Progenitor cell of endocrine pancreas (in vitro differentiated cells): ENCODE data around the gene EGLN2. TPM values are rescaled to one million over a fixed set of nuclear protein-coding genes. Genes with fewer than 3 reads are reported as not detected.
A peak's percentile ranks its signal among the peaks of the same experiment; 100 is the strongest.

Experiments
- DNase-seq: peaks from one replicate; pipeline ENCODE4 v3.0.0; 2021; ENCODE audit warnings: low spot score; ENCODE audit not compliant: unreplicated experiment
- H3K27ac Mint-ChIP-seq: 2 replicates; pipeline ENCODE4 v1.8.0; 2021; ENCODE audit warnings: mild to moderate bottlenecking, moderate library complexity, mixed read lengths
- H3K27me3 Mint-ChIP-seq: 2 replicates; pipeline ENCODE4 v1.8.0; 2021; ENCODE audit warnings: mixed read lengths
- H3K36me3 Mint-ChIP-seq: 2 replicates; pipeline ENCODE4 v1.8.0; 2022; ENCODE audit warnings: mixed read lengths; ENCODE audit not compliant: insufficient read depth
- H3K4me1 Mint-ChIP-seq: 2 replicates; pipeline ENCODE4 v1.8.0; 2021; ENCODE audit warnings: low read depth, mixed read lengths
- H3K4me3 Mint-ChIP-seq: 2 replicates; pipeline ENCODE4 v1.8.0; 2021; ENCODE audit warnings: low read depth, mild to moderate bottlenecking, moderate library complexity, mixed read lengths
- H3K9me3 Mint-ChIP-seq: 2 replicates; pipeline ENCODE4 v1.8.0; 2021; ENCODE audit warnings: low read depth, mixed read lengths
- CTCF ChIP-seq: fragments of 200-600 bp; sonication (generic); IDR thresholded peaks from one replicate; pipeline ENCODE4 v1.5.0; 2021; ENCODE audit warnings: antibody characterized with exemption, mild to moderate bottlenecking; ENCODE audit not compliant: unreplicated experiment
- total RNA-seq: library from RNA; stranded (reverse); gene quantifications from 2 replicates; pipeline ENCODE4 v1.2.1, GENCODE V29; 2021

The EGLN2 gene
- total RNA-seq, 1 donor from 2014 or later, result 110 TPM

DNA sequence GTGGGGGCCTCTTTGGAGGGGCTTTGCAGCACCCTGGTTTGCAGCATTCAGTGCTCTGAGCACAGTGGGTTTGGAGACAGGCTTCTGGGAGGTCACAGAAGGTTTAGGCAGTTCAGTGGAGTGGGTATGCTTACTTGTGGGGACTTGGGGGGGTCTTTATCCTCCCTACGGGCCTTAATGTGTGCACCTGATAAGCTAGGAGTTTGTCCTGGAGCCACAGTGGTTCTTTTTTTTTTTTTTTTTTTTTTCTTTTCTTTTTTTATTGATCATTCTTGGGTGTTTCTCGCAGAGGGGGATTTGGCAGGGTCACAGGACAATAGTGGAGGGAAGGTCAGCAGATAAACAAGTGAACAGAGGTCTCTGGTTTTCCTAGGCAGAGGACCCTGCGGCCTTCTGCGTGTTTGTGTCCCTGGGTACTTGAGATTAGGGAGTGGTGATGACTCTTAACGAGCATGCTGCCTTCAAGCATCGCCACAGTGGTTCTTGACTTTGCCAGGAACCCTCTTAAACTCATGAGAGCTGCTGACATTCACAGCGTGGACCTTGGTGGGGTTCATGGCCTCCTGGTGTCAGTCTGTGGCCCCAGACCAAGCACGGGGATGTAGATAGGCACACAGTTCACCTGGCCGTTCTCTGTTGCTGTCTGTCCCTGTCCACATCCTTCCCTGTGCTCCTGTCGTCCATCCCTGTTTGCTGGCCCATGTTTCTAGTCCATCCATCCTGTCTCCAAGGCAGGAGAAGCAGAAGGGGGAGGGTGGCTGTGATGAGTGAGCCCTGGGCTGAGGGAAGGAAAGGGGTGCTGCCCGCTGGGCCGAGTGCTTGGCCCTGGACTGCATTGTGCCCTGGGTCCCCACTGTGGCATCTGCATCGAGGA is 2.7 kb downstream of the EGLN2 start:
- no peak for DNase-seq
- Mint-ChIP-seq H3K4me3 (peak overlapping the region; percentile 89), H3K27me3 (no peaks in the 10 kb centered on the region), H3K27ac (peak overlapping the region; percentile 79), H3K9me3 (no peaks in the 10 kb centered on the region), H3K36me3 (peaks cover 7% of the 10 kb centered on the region), H3K4me1 (peaks cover 51% of the 10 kb centered on the region)
- no peak for TF ChIP-seq CTCF

- Mint-ChIP-seq H3K27ac (peak overlapping the region; percentile 77), H3K36me3 (peaks cover 10% of the 10 kb centered on the region), H3K9me3 (no peaks in the 10 kb centered on the region), H3K4me1 (peaks cover 54% of the 10 kb centered on the region), H3K4me3 (peak overlapping the region; percentile 89), H3K27me3 (no peaks in the 10 kb centered on the region)
- no peak for DNase-seq
- TF ChIP-seq CTCF, result no peak
Observed at GRCh38 chr19:40802300-40803169, 3.5 kb downstream of the EGLN2 start.

GRCh38 chr19:40803170-40803856 is 4.3 kb downstream of the EGLN2 start:
- peak overlapping the region; percentile 77 for H3K27ac Mint-ChIP-seq
- peaks cover 53% of the 10 kb centered on the region for H3K4me1 Mint-ChIP-seq
- H3K36me3 Mint-ChIP-seq, result peaks cover 14% of the 10 kb centered on the region
- no peaks in the 10 kb centered on the region for H3K9me3 Mint-ChIP-seq
- H3K4me3 Mint-ChIP-seq, result no peak overlapping the region
- no peak for DNase-seq
- no peaks in the 10 kb centered on the region for H3K27me3 Mint-ChIP-seq
- no peak for TF ChIP-seq CTCF

- H3K4me1 Mint-ChIP-seq, result peaks cover 51% of the 10 kb centered on the region
- H3K27me3 Mint-ChIP-seq, result no peaks in the 10 kb centered on the region
- TF ChIP-seq CTCF, result no peak
- H3K27ac Mint-ChIP-seq, result peak overlapping the region; percentile 6
- no peaks in the 10 kb centered on the region for H3K9me3 Mint-ChIP-seq
- DNase-seq, result no peak
- peak overlapping the region; percentile 15 for H3K4me3 Mint-ChIP-seq
- peaks cover 14% of the 10 kb centered on the region for H3K36me3 Mint-ChIP-seq
Observed at GRCh38 chr19:40803857-40804782, 5.1 kb downstream of the EGLN2 start.
